Nephron (organoid): Measurements from ENCODE around the gene SMAD3.

Experiments used
- H3K27ac Mint-ChIP-seq, 3 experiments: 2 replicates each; pipeline ENCODE4 v1.8.0; 2020; ENCODE audit warnings: mixed read lengths in 3 of 3, mild to moderate bottlenecking in 2 of 3, moderate library complexity in 1 of 3
- H3K27me3 Mint-ChIP-seq: 2 replicates; pipeline ENCODE4 v1.8.0; 2021; ENCODE audit warnings: low read depth, mild to moderate bottlenecking, moderate library complexity, mixed read lengths
- H3K36me3 Mint-ChIP-seq: 2 replicates; pipeline ENCODE4 v1.8.0; 2020; ENCODE audit warnings: low read depth, mixed read lengths
- H3K4me1 Mint-ChIP-seq: 2 replicates; pipeline ENCODE4 v1.8.0; 2020; ENCODE audit warnings: mixed read lengths
- H3K4me3 Mint-ChIP-seq, 3 experiments: 2 replicates each; pipeline ENCODE4 v1.8.0; 2020; ENCODE audit warnings: mild to moderate bottlenecking in 3 of 3, mixed read lengths in 3 of 3, moderate library complexity in 2 of 3
- H3K9me3 Mint-ChIP-seq: 2 replicates; pipeline ENCODE4 v1.8.0; 2020; ENCODE audit warnings: mixed read lengths
- TF ChIP-seq, protein P1 (sequence below), 3 experiments: fragments of 200-600 bp; sonication (generic); IDR thresholded peaks; one replicate each; pipeline ENCODE4 v1.5.0; 2021; ENCODE audit warnings: antibody characterized with exemption in 3 of 3; ENCODE audit not compliant: unreplicated experiment in 3 of 3

The SMAD3 gene

GRCh38 chr15:67185051-67185450 is 119.6 kb downstream of the SMAD3 start:
- Mint-ChIP-seq H3K4me1 (peaks cover 44% of the 10 kb centered on the region), H3K9me3 (no peaks in the 10 kb centered on the region), H3K36me3 (peaks cover 66% of the 10 kb centered on the region)

GRCh38 chr15:67185621-67186225 is 120.3 kb downstream of the SMAD3 start:
- Mint-ChIP-seq H3K27me3 (no peaks in the 10 kb centered on the region), H3K27ac (peak overlapping the region; percentile 16 to 55 (median 44)), H3K9me3 (no peaks in the 10 kb centered on the region), H3K4me1 (peaks cover 44% of the 10 kb centered on the region), H3K4me3 (no peak overlapping the region), H3K36me3 (peaks cover 72% of the 10 kb centered on the region)
- TF ChIP-seq, protein P1, sequence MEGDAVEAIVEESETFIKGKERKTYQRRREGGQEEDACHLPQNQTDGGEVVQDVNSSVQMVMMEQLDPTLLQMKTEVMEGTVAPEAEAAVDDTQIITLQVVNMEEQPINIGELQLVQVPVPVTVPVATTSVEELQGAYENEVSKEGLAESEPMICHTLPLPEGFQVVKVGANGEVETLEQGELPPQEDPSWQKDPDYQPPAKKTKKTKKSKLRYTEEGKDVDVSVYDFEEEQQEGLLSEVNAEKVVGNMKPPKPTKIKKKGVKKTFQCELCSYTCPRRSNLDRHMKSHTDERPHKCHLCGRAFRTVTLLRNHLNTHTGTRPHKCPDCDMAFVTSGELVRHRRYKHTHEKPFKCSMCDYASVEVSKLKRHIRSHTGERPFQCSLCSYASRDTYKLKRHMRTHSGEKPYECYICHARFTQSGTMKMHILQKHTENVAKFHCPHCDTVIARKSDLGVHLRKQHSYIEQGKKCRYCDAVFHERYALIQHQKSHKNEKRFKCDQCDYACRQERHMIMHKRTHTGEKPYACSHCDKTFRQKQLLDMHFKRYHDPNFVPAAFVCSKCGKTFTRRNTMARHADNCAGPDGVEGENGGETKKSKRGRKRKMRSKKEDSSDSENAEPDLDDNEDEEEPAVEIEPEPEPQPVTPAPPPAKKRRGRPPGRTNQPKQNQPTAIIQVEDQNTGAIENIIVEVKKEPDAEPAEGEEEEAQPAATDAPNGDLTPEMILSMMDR (IDR thresholded peaks at IDR 0.05; ENCODE audit: unreplicated experiment in 3 of 3), result no peak

More at GRCh38 chr15:67185051-67185450, 119.6 kb downstream of the SMAD3 start:
- Mint-ChIP-seq H3K27me3 (no peaks in the 10 kb centered on the region), H3K27ac (peak overlapping the region in 1 of 3 experiments; percentile 44), H3K4me3 (no peak overlapping the region)
- TF ChIP-seq, protein P1 (IDR thresholded peaks at IDR 0.05; ENCODE audit: unreplicated experiment in 3 of 3), result no peak

DNA sequence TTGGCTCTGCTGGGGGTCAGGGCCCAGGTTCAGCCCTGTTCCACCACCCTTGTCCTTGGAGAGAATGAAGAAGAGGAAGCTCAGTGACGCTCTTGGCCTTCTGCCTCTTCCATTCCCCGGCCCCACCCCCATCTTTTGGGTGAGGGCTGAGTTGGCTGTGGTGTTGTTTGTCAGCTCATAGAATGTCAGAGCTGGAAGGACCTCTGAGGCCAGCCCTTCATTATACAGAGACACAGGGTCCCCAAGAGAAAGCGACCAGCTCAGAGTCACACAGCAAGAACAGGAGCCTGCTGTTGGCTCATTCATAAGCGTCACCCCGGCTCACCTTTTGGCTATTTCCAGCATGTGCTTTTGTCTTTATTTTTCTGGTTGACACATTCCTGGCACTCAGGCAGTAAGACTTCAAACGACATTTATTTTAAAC is 120.8 kb downstream of the SMAD3 start:
- Mint-ChIP-seq H3K4me1 (peaks cover 44% of the 10 kb centered on the region), H3K27ac (peak overlapping the region; percentile 16 to 55 (median 44)), H3K4me3 (no peak overlapping the region), H3K9me3 (no peaks in the 10 kb centered on the region), H3K36me3 (peaks cover 77% of the 10 kb centered on the region), H3K27me3 (no peaks in the 10 kb centered on the region)
- TF ChIP-seq, protein P1 (IDR thresholded peaks at IDR 0.05; ENCODE audit: unreplicated experiment in 3 of 3), result no peak

DNA sequence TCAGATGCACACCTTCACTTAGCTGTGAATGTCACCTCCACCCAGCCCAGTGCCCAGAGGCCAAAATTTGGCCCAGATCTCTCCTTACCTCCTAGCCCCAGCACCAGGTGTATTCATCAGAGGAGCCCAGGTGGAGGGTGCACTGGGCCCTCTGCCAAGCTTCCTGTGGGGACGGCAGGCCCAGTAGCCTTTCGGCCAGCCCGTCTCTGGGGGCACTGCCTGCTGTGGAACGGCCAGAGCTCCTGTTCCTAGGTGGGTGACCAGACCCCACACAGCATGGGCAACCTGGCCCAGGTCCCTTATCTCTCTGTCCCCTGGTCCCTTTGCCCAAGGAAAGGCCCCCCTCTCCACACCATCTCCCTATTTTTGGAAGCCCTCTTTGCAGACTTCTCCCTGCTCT is 121.3 kb downstream of the SMAD3 start:
- H3K4me3 Mint-ChIP-seq, result no peak overlapping the region
- H3K36me3 Mint-ChIP-seq, result peaks cover 81% of the 10 kb centered on the region
- no peaks in the 10 kb centered on the region for H3K9me3 Mint-ChIP-seq
- peak overlapping the region; percentile 16 to 55 (median 44) for H3K27ac Mint-ChIP-seq
- no peaks in the 10 kb centered on the region for H3K27me3 Mint-ChIP-seq
- H3K4me1 Mint-ChIP-seq, result peaks cover 44% of the 10 kb centered on the region
- TF ChIP-seq, protein P1 (IDR thresholded peaks at IDR 0.05; ENCODE audit: unreplicated experiment in 3 of 3), result no peak

DNA sequence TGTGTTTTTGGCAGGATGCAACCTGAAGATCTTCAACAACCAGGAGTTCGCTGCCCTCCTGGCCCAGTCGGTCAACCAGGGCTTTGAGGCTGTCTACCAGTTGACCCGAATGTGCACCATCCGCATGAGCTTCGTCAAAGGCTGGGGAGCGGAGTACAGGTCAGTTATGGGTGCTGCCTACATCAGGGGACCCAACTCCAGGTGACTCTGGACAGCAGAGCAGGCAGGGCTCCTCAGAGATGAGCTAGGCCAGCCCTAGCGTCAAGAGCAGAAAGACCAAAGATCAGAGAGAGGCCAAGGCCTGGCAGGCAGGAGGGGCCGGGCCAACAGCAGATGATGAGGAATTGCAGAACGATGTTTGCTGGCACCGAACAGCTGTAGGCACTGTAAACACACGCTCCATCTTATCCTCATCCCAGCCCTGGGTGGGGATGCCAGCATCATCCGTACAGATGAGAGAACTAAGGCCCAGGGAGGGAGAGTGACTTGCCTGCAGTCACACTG is 122.0 kb downstream of the SMAD3 start:
- Mint-ChIP-seq H3K36me3 (peaks cover 82% of the 10 kb centered on the region), H3K9me3 (no peaks in the 10 kb centered on the region), H3K4me1 (peaks cover 51% of the 10 kb centered on the region), H3K27me3 (no peaks in the 10 kb centered on the region), H3K4me3 (no peak overlapping the region), H3K27ac (peak overlapping the region in 2 of 3 experiments; percentile 39 to 44)
- TF ChIP-seq, protein P1 (IDR thresholded peaks at IDR 0.05; ENCODE audit: unreplicated experiment in 3 of 3), result no peak
